C4-2B (cell line): ENCODE results near the gene IGDCC3.

Experiments
- ZFX ChIP-seq: fragments of 450-650 bp; IDR thresholded peaks from 2 replicates; pipeline ENCODE4 v1.6.1; 2017
- TF ChIP-seq, protein P1 (sequence below): fragments of 450-650 bp; conservative IDR thresholded peaks from 2 replicates; pipeline ENCODE4 v1.5.1; 2017; ENCODE audit warnings: mild to moderate bottlenecking

- TF ChIP-seq, protein P1, sequence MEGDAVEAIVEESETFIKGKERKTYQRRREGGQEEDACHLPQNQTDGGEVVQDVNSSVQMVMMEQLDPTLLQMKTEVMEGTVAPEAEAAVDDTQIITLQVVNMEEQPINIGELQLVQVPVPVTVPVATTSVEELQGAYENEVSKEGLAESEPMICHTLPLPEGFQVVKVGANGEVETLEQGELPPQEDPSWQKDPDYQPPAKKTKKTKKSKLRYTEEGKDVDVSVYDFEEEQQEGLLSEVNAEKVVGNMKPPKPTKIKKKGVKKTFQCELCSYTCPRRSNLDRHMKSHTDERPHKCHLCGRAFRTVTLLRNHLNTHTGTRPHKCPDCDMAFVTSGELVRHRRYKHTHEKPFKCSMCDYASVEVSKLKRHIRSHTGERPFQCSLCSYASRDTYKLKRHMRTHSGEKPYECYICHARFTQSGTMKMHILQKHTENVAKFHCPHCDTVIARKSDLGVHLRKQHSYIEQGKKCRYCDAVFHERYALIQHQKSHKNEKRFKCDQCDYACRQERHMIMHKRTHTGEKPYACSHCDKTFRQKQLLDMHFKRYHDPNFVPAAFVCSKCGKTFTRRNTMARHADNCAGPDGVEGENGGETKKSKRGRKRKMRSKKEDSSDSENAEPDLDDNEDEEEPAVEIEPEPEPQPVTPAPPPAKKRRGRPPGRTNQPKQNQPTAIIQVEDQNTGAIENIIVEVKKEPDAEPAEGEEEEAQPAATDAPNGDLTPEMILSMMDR: no peak
- no peak for TF ChIP-seq ZFX
Observed at GRCh38 chr15:65289261-65289854, 88.4 kb downstream of the IGDCC3 start.
